GM03348 (cell line): ENCODE measurements around the gene CFHR4.
"Not testable (repeated sequence)": the region's sequence is repeated elsewhere in the genome, so short reads cannot be mapped to it uniquely, and the experiment has no call there.

Experiments
- DNase-seq: peaks from one replicate; pipeline ENCODE4 v3.0.0; 2012; ENCODE audit warnings: low spot score

The CFHR4 gene

GRCh38 chr1:196887515-196888239 lies at the start of gene CFHR4:
CFHR4 (plus strand) TSS chr1:196888052; CDS start chr1:196888151, 99 bp downstream.
- DNase-seq, result no peak

- DNase-seq, result not testable (repeated sequence)
Observed at GRCh38 chr1:196849613-196850492, 38.0 kb upstream of the CFHR4 start.

GRCh38 chr1:196856053-196856452 lies 31.8 kb upstream of the CFHR4 start:
- DNase-seq, result no peak

- no peak for DNase-seq
Observed at GRCh38 chr1:196857188-196857587, 30.7 kb upstream of the CFHR4 start.

- no peak for DNase-seq
Observed at GRCh38 chr1:196858811-196859210, 29.0 kb upstream of the CFHR4 start.

GRCh38 chr1:196860323-196860884 lies 27.4 kb upstream of the CFHR4 start:
- no peak for DNase-seq

GRCh38 chr1:196861429-196861828 lies 26.4 kb upstream of the CFHR4 start:
- no peak for DNase-seq

- no peak for DNase-seq
Observed at GRCh38 chr1:196866974-196867373, 20.9 kb upstream of the CFHR4 start.

- no peak for DNase-seq
Observed at GRCh38 chr1:196873385-196873784, 14.5 kb upstream of the CFHR4 start.

- DNase-seq, result no peak
Observed at GRCh38 chr1:196875935-196876334, 11.9 kb upstream of the CFHR4 start.

- DNase-seq, result peak; percentile 44
Observed at GRCh38 chr1:196877964-196878363, 9.9 kb upstream of the CFHR4 start.

- not testable (repeated sequence) for DNase-seq
Observed at GRCh38 chr1:196886560-196886959, 1.3 kb upstream of the CFHR4 start.

GRCh38 chr1:196890668-196891067 lies 2.8 kb downstream of the CFHR4 start:
- no peak for DNase-seq

GRCh38 chr1:196891251-196891650 lies 3.4 kb downstream of the CFHR4 start:
- no peak for DNase-seq

GRCh38 chr1:196896355-196896754 lies 8.5 kb downstream of the CFHR4 start:
- no peak for DNase-seq

- DNase-seq, result no peak
Observed at GRCh38 chr1:196897158-196897828, 9.4 kb downstream of the CFHR4 start.

- DNase-seq, result no peak
Observed at GRCh38 chr1:196902344-196902743, 14.5 kb downstream of the CFHR4 start.

- no peak for DNase-seq
Observed at GRCh38 chr1:196910215-196910614, 22.4 kb downstream of the CFHR4 start.

- DNase-seq, result not testable (repeated sequence)
Observed at GRCh38 chr1:196912283-196912682, 24.4 kb downstream of the CFHR4 start.

- peak; percentile 20 for DNase-seq
Observed at GRCh38 chr1:196926839-196927238, 39.0 kb downstream of the CFHR4 start.

- not testable (repeated sequence) for DNase-seq
Observed at GRCh38 chr1:196932853-196933252, 45.0 kb downstream of the CFHR4 start.

- DNase-seq, result no peak
Observed at GRCh38 chr1:196933531-196934189, 45.8 kb downstream of the CFHR4 start.
